Posterior vena cava (tissue), 2 donors: ENCODE results near the gene CLEC4A. TPM values are rescaled to one million over a fixed set of nuclear protein-coding genes. Genes with fewer than 3 reads are reported as not detected.
"Not testable (repeated sequence)": the region's sequence is repeated elsewhere in the genome, so short reads cannot be mapped to it uniquely, and the experiment has no call there.

ENCODE experiments used
- DNase-seq: peaks from one replicate; pipeline ENCODE4 v3.0.0-alpha.2; 2020; ENCODE audit warnings: low spot score
- intact Hi-C, 2 donors: fragments of 100-400 bp; cut with DNase I; formaldehyde crosslinking; loops; one replicate each; pipeline versions ENCODE4 v1.14.1 to v1.14.2; 2022 to 2023
- long read RNA-seq, 2 donors: library from polyadenylated mRNA; unstranded; transcript quantifications; one replicate each; pipeline ENCODE4 v2.0.0, GENCODE V29; 2020 to 2021
- total RNA-seq, 2 donors: library from RNA; stranded (reverse); fragmentation: NEBNext Ultra II Directional; extraction: Animal tissue kit (Norgen Biotek cat#: 25700); gene quantifications; one replicate each; pipeline ENCODE4 v1.2.1, GENCODE V29; 2021
- donor health status: DM: yes; HTN: yes; CAD: no.
- donor health status: DM: yes; HTN: yes; CAD: no.

The CLEC4A gene
- 1 to 10 TPM; 1.9 to 2.8 TPM for total RNA-seq
- long read RNA-seq, donor 1, partial matches to known transcripts, result 1 of 1 reads
- long read RNA-seq, donor 1, other reads (novel, unspliced or antisense), result 0 of 1 reads
- long read RNA-seq, donor 2, result 0 reads

DNA sequence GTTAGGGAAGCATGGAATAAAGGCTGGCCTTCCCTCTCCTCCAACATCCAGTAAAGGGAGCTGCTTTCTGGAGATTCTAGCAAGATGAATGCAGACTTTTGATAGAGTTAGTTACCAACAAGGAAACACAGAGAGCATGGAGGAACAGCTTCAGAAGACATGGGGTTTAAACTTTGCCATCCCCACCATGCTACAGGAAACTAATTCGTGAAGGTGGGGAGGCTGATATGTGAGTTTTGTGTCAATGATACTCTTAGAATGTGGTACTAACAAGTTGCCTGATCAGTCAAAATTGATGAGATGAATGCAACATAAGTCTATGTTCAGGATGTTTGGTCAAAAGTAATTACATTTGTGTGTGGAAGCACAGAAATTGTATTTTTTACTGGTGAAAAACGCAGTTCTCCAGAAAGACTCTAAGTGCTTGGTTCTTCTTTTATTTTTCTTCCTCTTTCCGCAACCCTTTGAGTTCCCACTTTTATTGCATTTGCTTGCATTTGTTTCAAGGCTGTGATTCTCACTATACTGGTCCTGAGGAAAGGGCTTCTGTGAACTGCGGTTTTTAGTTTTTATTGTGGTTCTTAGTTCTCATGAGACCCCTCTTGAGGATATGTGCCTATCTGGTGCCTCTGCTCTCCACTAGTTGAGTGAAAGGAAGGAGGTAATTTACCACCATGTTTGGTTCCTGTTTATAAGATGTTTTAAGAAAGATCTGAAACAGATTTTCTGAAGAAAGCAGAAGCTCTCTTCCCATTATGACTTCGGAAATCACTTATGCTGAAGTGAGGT is at the start of gene CLEC4A:
Gene CLEC4A (plus strand): TSS at position 494 of the 789 bp plus-strand sequence. CDS start 262 bp downstream, at position 756.
- DNase-seq, result no peak
- intact Hi-C loops, result no loop called here

DNA sequence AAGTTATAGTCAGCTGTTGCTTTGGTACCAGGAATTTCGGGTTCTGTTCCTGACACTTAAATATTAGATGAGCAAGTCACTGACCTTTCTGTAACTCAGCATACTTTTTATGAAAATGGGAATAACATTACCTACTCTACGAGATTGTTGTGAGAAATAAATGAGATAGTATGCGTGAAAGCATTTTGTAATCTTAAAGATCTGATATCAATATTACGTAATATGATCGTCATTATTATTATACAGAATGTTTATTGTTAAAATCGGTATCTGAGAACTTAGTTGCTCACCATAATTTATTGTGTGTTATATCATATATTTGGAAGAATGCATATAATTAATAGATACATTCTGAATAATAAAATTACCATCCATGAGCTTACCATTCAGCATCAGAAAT is 47.5 kb upstream of the CLEC4A start:
- DNase-seq, result no peak
- intact Hi-C loops, result no loop called here

DNA sequence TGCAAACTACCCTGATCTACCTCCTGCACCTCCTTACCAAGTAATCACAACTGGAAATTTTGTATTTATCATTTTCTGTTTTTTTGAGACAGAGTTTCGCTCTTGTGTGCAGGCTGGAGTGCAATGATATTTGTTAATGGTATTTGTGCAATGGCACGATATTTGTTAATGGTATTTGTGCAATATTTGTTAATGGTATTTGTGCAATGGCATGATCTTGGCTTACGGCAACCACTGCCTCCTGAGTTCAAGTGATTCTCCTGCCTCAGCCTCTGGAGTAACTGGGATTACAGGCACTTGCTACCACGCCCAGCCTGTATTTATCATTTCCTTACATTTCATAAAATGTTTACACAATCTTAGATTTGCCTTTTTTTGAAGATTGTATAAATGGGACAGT is 47.1 kb upstream of the CLEC4A start:
- intact Hi-C loops, result no loop called here

DNA sequence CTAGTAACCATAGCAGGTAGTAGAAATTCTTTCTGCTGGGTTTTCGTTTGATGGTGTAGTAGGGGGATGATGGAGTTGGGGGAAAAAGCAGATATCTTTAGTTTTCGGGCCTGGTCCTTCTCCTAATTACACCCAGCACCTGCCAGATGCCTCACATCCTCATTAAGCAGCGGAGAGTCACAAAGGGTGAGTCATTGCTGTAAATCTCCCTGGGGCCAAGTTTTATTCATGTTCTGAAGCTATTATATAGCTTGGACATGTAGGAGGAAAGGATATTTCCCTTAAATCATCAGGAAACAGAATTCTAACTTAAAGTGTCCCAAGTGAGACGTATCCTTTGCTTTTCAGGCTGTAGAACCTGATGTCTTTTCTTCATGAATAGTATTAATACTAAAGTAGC is 46.2 kb upstream of the CLEC4A start:
- intact Hi-C loops, result no loop called here
- no peak for DNase-seq

More for the DNA sequence above, 47.1 kb upstream of the CLEC4A start:
- no peak for DNase-seq

DNA sequence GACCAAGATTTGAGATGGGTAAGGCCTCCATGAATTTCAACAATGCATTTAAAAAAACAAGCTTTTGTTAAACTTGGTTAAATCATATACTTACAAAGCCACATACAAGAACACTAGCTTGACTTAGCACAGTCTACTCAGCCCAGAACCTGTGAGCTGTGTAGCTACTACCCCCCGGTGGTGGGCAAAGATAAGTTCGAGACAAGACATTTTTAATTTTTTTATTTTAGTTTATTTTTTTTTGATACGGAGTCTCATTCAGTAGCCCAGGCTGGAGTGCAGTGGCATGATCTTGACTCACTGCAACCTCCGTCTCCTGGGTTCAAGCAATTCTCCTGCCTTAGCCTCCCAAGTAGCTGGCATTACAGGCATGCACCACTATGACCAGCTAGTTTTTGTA is 45.0 kb upstream of the CLEC4A start:
- intact Hi-C loops, result no loop called here
- DNase-seq, result no peak

DNA sequence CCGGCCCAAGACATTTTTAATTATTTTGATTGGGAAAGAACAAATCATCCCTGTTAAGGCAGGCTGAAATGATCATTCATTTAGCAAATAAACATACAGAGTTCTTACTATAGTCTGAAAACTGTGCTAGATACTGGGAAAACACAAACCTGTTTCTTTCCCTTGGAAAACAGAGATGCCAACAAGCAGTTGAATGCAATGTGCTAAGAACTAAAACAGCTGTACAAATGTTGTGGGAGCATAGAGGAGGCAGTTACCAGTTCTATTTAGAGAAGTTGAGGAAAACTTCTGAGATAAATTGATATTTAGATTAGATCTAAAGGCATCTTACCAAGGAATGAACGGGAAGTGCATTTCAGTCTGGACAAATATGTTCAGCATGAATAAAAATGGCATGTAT is 44.5 kb upstream of the CLEC4A start:
- intact Hi-C loops, result no loop called here
- DNase-seq, result no peak

DNA sequence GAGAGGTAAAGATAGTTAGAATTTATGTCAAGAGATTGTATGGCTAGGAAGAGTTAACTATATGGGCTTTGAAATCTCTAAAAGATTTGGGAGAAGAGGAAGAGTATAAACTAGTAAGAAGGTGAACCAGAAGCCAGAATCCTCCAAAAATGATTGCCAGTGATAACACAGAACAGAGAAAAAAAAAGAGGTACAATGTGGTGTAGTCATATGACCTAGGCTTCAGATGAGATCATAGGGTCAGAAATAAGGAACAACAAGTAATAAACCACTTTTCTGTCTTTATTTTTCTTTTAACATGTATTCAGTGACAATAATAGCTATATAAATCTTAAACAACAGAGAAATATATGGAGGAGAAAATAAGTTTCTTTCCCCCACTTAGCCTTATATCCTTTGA is 43.3 kb upstream of the CLEC4A start:
- DNase-seq, result no peak
- intact Hi-C loops, result no loop called here

DNA sequence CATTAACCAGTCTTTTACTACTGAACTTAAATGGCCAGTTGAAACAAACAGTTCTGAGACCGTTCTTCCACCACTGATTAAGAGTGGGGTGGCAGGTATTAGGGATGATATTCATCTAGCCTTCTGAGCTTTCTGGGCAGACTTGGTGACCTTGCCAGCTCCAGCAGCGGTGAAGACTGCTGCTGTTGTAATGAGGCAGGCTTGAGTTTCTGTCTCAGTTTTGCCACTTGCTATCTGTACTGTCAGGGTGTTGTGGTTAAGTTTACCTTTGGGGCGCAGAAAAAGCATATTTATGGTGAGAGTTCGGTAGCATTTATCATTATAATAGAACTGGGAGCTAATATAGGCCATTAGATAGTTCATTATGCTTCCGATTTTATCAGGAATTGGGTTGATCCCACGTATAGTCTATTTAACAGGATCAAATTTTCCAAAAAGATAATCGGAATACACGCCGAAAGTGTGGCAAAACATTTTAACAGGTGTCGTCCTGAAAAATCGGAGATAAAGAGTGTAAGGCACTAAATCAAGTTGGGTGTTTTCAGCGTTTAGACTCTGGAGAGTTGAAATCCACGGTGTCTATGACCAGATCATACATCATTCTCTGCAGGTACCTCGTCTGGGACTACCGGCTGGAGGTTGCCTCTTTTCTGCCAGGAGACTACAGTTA is 42.0 kb upstream of the CLEC4A start:
- DNase-seq, result no peak
- intact Hi-C loops, result no loop called here

DNA sequence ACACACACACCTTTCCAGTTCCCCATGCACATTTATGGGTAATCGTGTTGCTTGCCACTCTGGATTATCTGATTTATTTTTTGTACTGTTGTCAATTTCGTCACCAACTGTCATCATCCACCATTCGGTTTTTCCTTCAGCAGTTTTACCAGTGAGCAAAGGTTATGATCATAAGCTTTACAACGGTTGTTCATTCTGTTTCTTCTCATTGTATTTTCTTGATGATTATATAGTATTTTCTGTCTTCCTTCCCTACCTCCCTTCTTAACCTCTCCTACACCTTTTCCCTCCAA is 40.7 kb upstream of the CLEC4A start:
- DNase-seq, result no peak
- intact Hi-C loops, result no loop called here

DNA sequence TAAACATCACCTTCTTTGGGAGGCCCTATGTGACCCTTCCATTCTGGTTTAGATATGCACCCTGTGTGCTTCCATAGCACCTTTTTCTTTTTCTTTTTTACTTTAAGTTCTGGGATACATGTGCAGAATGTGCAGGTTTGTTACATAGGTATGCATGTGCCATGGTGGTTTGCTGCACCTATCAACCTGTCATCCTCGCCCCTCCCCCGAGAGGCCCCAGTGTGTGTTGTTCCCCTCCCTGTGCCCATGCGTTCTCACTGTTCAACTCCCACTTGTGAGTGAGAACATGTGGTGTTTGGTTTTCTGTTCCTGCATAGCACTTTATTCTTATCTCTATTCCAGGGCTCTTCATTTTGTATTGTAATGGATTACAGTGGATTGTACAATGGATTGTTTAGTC is 39.1 kb upstream of the CLEC4A start:
- intact Hi-C loops, DNase-seq: not testable (repeated sequence)

DNA sequence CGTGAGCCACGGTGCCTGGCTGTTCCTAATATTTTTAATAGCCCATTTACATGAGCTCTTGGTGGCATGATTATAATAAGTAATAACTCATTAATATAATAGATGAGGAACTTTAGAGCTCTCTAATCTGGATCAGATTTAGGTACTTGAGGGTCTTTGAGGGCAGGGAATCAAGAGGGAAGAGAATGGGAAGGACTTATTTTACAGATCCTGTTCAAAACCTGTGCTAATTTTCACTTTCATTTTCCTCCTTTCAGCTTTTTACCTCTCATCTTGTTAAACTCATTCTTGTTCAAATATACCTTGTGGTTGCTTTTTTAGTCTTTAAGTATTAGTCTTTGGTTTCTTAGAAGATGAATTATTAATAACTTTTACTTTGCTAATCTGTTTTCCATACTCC is 35.8 kb upstream of the CLEC4A start:
- intact Hi-C loops, result no loop called here
- DNase-seq, result no peak

DNA sequence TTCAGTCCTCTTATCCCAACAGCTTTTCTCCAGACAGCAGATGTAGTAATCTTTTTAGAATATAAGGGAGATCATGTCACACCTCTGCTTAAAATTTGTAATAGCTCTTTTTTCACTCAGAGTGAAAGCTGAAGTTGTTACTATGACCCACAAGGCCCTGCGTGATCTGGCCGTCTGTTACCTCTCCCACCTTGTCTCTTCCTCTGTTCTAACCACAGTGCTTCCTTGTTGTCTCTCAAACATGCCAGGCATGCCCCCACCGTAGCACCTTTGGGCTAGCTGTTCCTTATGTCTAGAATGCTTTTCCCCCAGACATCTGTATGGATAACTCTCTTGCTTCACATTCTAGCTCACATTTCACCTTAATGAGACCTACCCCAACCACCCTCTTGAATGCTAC is 34.8 kb upstream of the CLEC4A start:
- no peak for DNase-seq
- intact Hi-C loops, result no loop called here

DNA sequence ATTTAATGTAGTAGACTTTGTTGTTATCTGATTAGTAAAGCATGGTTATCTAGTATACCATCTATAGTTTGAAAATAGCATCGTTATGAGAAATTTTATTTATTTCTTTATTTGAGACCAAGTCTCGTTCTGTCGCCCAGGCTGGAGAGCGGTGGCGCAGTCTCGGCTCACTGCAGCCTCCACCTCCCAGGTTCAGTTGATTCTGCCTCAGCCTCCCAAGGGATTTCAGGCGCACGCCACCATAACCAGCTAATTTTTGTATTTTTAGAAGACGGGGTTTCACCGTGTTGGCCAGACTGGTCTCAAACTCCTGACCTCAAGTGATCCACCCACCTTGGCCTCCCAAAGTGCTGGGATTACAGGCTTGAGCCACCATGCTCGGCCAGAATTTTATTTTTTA is 34.1 kb upstream of the CLEC4A start:
- DNase-seq, intact Hi-C loops: not testable (repeated sequence)

DNA sequence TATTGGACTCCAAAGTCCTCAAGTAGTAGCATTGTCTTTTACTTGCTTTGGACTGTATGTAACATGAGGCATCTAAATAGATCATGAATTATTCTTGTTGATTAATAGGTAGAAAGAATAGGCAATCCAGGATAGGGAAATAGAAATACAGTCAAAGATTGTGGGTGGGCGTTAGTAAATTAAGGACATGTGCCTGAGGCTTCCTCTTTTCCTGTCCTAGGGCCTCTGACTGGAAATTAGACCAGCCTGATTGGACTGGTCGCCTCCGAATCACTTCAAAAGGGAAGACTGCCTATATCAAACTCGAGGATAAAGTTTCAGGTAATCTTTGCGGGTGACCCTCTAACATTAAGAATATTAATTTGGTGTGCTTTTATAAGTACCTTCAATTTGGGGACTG is 33.7 kb upstream of the CLEC4A start:
- intact Hi-C loops, result no loop called here
- no peak for DNase-seq

DNA sequence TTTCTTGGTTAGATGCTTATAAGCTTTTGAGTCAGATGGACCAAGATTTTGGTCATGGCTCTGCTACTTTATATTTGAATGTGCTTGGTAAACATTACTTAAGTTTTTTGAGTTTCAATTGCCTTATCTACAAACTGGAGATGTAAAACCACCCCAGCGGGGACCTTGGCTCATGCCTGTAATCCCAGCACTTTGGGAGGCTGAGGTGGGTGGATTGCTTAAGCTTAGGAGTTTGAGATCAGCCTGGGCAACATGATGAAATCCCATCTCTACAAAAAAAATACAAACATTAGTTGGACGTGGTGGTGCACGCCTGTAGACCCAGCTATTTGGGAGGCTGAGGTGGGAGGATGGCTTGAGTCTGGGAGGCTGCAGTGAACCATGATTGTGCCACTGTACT is 30.1 kb upstream of the CLEC4A start:
- no peak for DNase-seq
- intact Hi-C loops, result no loop called here

DNA sequence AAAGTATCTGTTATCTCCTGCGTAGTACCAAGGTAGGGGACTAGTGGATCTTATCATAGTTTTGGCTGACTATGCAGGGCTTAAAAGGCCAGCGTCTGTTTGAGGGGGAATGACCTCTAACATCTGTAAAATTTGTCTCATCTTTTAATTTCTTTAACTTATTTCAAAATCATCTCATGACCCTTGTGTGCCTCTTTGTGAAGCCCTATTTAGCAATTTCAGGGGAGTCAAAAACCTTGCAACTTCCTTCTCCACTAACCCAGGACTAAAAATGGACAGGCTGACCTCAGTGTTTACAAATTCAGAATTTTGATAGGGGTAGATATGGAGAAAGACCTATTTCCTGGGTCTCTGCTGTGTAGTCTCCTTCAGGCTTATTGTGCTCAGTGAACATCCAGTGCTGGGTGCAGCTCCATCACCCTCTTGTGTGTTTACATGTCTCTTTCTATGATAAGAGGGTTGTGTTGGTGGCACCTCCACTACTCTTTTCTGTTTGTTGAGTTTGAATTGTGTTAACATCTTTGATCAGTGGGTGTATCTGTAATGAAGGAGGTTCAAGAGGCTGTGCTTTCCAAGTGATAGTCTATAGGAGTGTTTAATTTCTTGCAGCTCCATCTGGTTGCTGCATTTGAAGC is 27.0 kb upstream of the CLEC4A start:
- DNase-seq, result no peak
- intact Hi-C loops, result no loop called here

DNA sequence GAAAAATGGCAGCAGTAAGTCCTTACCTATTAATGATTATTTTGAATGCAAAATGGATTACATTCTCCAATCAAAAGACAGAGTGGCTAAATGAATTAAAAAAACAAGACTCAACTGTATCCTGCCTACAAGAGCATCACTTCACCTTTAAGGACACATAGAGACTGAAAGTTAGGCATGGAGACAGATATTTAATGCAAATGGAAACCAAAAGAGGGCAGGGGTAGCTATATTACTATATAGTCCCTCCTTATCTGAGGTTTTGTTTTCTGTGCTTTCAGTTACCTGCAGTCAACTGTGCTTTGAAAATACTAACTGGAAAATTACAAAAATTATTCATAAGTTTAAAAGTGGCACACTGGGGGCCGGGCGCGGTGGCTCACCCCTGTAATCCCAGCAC is 24.2 kb upstream of the CLEC4A start:
- intact Hi-C loops, result no loop called here
- no peak for DNase-seq

DNA sequence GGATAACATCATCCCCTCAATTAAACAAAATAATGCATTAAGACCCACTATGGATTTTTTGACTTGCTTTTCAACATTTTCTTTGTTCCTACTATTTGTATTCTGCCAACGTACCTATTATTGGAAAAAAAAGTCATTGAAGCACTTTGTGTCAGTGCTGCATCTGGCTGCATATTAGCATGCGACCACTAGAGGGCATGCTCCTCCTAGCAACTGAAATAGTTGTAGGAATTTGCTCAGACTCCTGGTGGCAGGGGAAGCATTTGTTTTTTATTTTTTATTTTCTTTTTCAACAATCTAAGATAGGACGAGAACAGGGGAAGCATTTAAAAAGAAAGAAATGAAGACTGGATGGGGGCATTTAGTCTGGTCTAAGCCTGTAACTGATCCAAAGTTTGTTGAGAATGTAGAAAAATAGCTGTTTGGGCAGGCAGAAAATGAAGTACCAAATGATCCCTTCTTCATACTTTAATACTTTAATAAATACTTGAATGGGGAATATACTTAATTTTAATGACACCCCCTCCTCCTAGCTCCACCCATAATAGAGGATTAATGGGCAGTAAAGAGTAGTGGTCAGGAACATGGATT is 14.5 kb upstream of the CLEC4A start:
- intact Hi-C loops, result loop anchor here (10.0 kb wide), 2 partner anchors 116 to 126 kb away; partner anchors contain the start of gene FAM90A1 (in 1 of the 2)
- peak; percentile 88 for DNase-seq

DNA sequence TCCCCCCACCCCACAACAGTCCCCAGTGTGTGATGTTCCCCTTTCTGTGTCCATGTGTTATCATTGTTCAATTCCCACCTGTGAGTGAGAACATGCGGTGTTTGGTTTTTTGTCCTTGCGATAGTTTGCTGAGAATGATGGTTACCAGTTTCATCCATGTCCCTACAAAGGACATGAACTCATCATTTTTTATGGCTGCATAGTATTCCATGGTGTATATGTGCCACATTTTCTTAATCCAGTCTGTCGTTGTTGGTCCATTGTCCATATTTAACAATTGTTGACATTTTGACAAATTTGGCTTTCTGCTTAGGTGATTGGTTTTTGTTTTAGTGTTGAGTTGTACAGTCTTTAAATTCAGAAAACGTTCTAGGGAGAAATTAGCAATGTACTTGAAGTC is 10.3 kb upstream of the CLEC4A start:
- DNase-seq, intact Hi-C loops: not testable (repeated sequence)

DNA sequence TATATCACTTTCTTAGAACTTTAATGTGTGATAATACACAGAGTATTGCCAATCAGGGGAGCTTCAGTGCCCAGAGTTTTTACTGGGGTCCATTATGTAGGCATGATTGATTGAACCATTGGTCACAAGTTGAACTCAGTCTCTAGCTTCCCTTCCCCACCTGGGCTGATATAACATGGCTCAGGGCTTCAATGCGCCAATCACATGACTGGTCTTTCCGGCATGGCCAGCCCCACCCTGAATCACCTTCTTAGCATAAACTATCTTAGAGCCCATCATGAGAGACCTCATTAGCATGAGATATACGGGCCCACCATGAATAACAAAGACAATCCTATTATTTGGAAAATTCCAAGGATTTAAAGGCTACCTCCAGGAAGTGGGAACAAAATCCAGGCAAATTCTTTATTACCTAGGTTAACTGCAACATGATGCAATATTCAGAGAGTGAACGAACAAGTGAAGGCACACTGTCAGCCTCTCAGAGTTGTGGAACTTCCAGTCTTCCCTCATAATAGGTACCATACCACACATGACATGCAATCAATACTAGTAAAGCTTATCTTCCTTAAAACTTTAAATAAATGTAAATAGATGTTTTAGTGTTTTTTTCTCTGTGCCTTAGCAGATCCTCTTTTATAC is 3.2 kb upstream of the CLEC4A start:
- intact Hi-C loops, result no loop called here
- DNase-seq, result no peak
